GM12878 (cell line): Measurements from ENCODE around the gene VTN. TPM values are rescaled to one million over a fixed set of nuclear protein-coding genes. Genes with fewer than 3 reads are reported as not detected.

Experiments
- ATAC-seq: fragments of 200-7000 bp; cut with Tn5 transposase; 3 replicates; pipeline ENCODE4 v1.9.1; 2020; ENCODE audit warnings: mild to moderate bottlenecking, moderate library complexity
- BruUV-seq: library from RNA; stranded (reverse); fragments of 400-500 nt; replicated peaks from 2 replicates; lab custom pipeline; 2021; lab: Mats Ljungman, UMichigan
- CTCF ChIA-PET: fragments of 300-600 bp; sonication (Branson Sonifier 250); formaldehyde crosslinking; extraction: SDS; loops from one replicate; lab custom pipeline; 2021; ENCODE audit warnings: inconsistent platforms; lab: Yijun Ruan, JAX
- POLR2A ChIA-PET: fragments of 350-600 bp; formaldehyde crosslinking; extraction: SDS; loops from one replicate; lab custom pipeline; 2021; ENCODE audit warnings: inconsistent platforms; lab: Charles Lee
- RAD21 ChIA-PET: fragments of 300-600 bp; sonication (Branson Sonifier 250); formaldehyde crosslinking; loops from one replicate; lab custom pipeline; 2023; ENCODE audit warnings: antibody characterized with exemption; ENCODE audit not compliant: unreplicated experiment; lab: Charles Lee
- SMC1A ChIA-PET: fragments of 300-600 bp; sonication (Branson Sonifier 250); formaldehyde crosslinking; loops from one replicate; lab custom pipeline; 2023; ENCODE audit not compliant: unreplicated experiment, uncharacterized antibody; lab: Charles Lee
- DNase-seq: peaks from one replicate; pipeline ENCODE4 v3.0.0-alpha.2; 2011; ENCODE audit warnings: low read depth, low spot score
- FAIRE-seq: peaks from 3 replicates; lab custom pipeline; 2011; peaks lifted over from hg19 to GRCh38; lab: Jason Lieb, UNC
- H2AFZ ChIP-seq: 2 replicates; pipeline ENCODE4 v1.6.0; 2011; ENCODE audit warnings: low read depth, low read length, control low read depth; ENCODE audit not compliant: control insufficient read depth
- H3K27ac ChIP-seq: 2 replicates; pipeline ENCODE4 v1.5.1; 2011; ENCODE audit warnings: control low read depth; ENCODE audit not compliant: control insufficient read depth, insufficient read depth
- H3K27me3 ChIP-seq, 2 experiments: replicated peaks in 1 of 2; 2 replicates each; pipeline versions ENCODE4 v1.6.0 to v1.6.1; 2011; ENCODE audit warnings: low read length in 1 of 2; ENCODE audit not compliant: control insufficient read depth in 2 of 2, insufficient read depth in 2 of 2
- H3K36me3 ChIP-seq, 2 experiments: 2 replicates each; pipeline ENCODE4 v1.5.1; 2011; ENCODE audit warnings: low read length in 1 of 2; ENCODE audit not compliant: control insufficient read depth in 2 of 2, insufficient read depth in 2 of 2
- H3K4me1 ChIP-seq: 2 replicates; pipeline ENCODE4 v1.6.1; 2011; ENCODE audit warnings: mild to moderate bottlenecking, low read length, moderate library complexity, mixed read lengths; ENCODE audit not compliant: control insufficient read depth, insufficient read depth
- H3K4me2 ChIP-seq: 2 replicates; pipeline ENCODE4 v1.6.0; 2011; ENCODE audit warnings: control low read depth; ENCODE audit not compliant: control insufficient read depth, insufficient read depth
- H3K4me3 ChIP-seq: fragments of 200-600 bp; sonication (generic); 2 replicates; pipeline ENCODE4 v1.5.1; 2016
- H3K79me2 ChIP-seq: 2 replicates; pipeline ENCODE4 v1.6.0; 2011; ENCODE audit warnings: low read length; ENCODE audit not compliant: control insufficient read depth, insufficient read depth
- H3K9ac ChIP-seq: 2 replicates; pipeline ENCODE4 v1.8.0; 2011; ENCODE audit warnings: low read length, control low read depth, mixed read lengths; ENCODE audit not compliant: control insufficient read depth, insufficient read depth
- H3K9me3 ChIP-seq: replicated peaks from 3 replicates; pipeline ENCODE4 v1.5.1; 2011; ENCODE audit warnings: mild to moderate bottlenecking, low read length; ENCODE audit not compliant: control insufficient read depth, insufficient read depth
- H4K20me1 ChIP-seq: 2 replicates; pipeline ENCODE4 v1.6.0; 2011; ENCODE audit not compliant: control insufficient read depth, insufficient read depth
- CHD1 ChIP-seq: IDR thresholded peaks from 2 replicates; pipeline ENCODE4 v1.6.1; 2012; ENCODE audit warnings: low read depth, low read length, improper control_type of control experiment
- FOXM1 ChIP-seq: IDR thresholded peaks from 2 replicates; pipeline ENCODE4 v1.6.1; 2012; ENCODE audit warnings: low read depth, mild to moderate bottlenecking, inconsistent platforms, low read length, moderate library complexity
- HDGF ChIP-seq: fragments of 450-650 bp; IDR thresholded peaks from 2 replicates; pipeline ENCODE4 v1.6.1; 2016; ENCODE audit warnings: antibody characterized with exemption
- NBN ChIP-seq: fragments of 450-650 bp; IDR thresholded peaks from 2 replicates; pipeline ENCODE4 v1.6.1; 2016
- PAX5 ChIP-seq: IDR thresholded peaks from 2 replicates; pipeline ENCODE4 v1.6.1; 2011; ENCODE audit warnings: low read depth, low read length, borderline replicate concordance
- SREBF2 ChIP-seq: IDR thresholded peaks from 2 replicates; pipeline ENCODE4 v1.6.1; 2012; ENCODE audit warnings: mild to moderate bottlenecking, low read length
- TAF1 ChIP-seq: IDR thresholded peaks from 2 replicates; pipeline ENCODE4 v1.6.1; 2011; ENCODE audit warnings: mild to moderate bottlenecking, low read depth, low read length, borderline replicate concordance
- ZBED1 ChIP-seq: IDR thresholded peaks from 2 replicates; pipeline ENCODE4 v1.6.1; 2016; ENCODE audit warnings: borderline replicate concordance
- WGBS: methylation state at CpG from one replicate; pipeline ENCODE4 v1.1.6; 2016; ENCODE audit warnings: low lambda C conversion rate; ENCODE audit not compliant: insufficient replicate concordance, insufficient coverage; ENCODE audit errors: missing lambda C conversion rate; 5-methylcytosine and 5-hydroxymethylcytosine counted together
- in situ Hi-C: fragments of 300-500 bp; cut with MboI; formaldehyde crosslinking; loops from 9 replicates; pipeline ENCODE4 v1.14.3; 2018; ENCODE audit warnings: mixed read lengths
- intact Hi-C: fragments of 100-400 bp; cut with micrococcal nuclease; formaldehyde crosslinking; loops from one replicate; pipeline ENCODE4 v1.14.2; 2022; ENCODE audit not compliant: unreplicated experiment
- polyA plus RNA-seq, 11 experiments: library from polyadenylated mRNA; depleted of rRNA in 4 of 11; unstranded in 6 of 11; stranded (reverse) in 5 of 11; fragments of >200 nt; fragmentation: Nextera tagmentation in 4 of 11; fragmentation: Illumina TruSeq in 1 of 11; extraction: Ambion mirVana in 4 of 11; extraction: Trizol in 1 of 11; gene quantifications; 1 replicate in 1 of 11; 2 replicates in 10 of 11; pipeline versions ENCODE4 v1.2.1 to v1.2.3, GENCODE V29; 2011 to 2016; ENCODE audit warnings: inconsistent platforms in 2 of 11, missing spikeins in 2 of 11, low read depth in 1 of 11
- total RNA-seq, 4 experiments: library from RNA; depleted of rRNA in 3 of 4; stranded (reverse); fragments of >200 nt in 3 of 4; fragmentation: Illumina TruSeq in 1 of 4; extraction: Trizol in 1 of 4; gene quantifications; 2 replicates each; pipeline versions ENCODE4 v1.2.1 to v1.2.3, GENCODE V29; 2013 to 2021
- TF ChIP-seq, protein P1 (sequence below): IDR thresholded peaks from 2 replicates; pipeline ENCODE4 v1.6.1; 2012; ENCODE audit warnings: low read depth, low read length, improper control_type of control experiment

Gene VTN
- total and polyA plus RNA-seq, 10 of the 15 experiments (the other 5 are each of a cell fraction or from before 2014, with no cell fraction given): 0.04 to 1.3 (median 0.13) TPM; not detected in 5

GRCh38 chr17:28363186-28363585 is 6.9 kb downstream of the VTN start:
- no peak for TF ChIP-seq NBN
- TF ChIP-seq CHD1: no peak
- TF ChIP-seq SREBF2: no peak
- TF ChIP-seq, protein P1, sequence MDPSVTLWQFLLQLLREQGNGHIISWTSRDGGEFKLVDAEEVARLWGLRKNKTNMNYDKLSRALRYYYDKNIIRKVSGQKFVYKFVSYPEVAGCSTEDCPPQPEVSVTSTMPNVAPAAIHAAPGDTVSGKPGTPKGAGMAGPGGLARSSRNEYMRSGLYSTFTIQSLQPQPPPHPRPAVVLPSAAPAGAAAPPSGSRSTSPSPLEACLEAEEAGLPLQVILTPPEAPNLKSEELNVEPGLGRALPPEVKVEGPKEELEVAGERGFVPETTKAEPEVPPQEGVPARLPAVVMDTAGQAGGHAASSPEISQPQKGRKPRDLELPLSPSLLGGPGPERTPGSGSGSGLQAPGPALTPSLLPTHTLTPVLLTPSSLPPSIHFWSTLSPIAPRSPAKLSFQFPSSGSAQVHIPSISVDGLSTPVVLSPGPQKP: no peak
- no peak for TF ChIP-seq ZBED1
- no peak for TF ChIP-seq HDGF
- TF ChIP-seq TAF1: no peak
- TF ChIP-seq FOXM1: no peak
- TF ChIP-seq PAX5: no peak
- no TSS peak for BruUV-seq
- SMC1A ChIA-PET: no interaction called here
- CTCF ChIA-PET: interaction anchor here (1.4 kb wide), 1 partner anchor 53 kb away, joined by 5 read pairs; no protein-coding TSS in a partner anchor
- FAIRE-seq (no peak), ATAC-seq (no peak), DNase-seq (no peak)
- RAD21 ChIA-PET: no interaction called here
- H3K27me3 ChIP-seq: no peaks in the 10 kb centered on the region
- intact Hi-C loops (no loop called here), in situ Hi-C loops (no loop called here)
- POLR2A ChIA-PET: no interaction called here
- H3K4me3 ChIP-seq: no peak overlapping the region
- no peak overlapping the region for H3K27ac ChIP-seq
- H2AFZ ChIP-seq: no peak overlapping the region
- H3K9me3 ChIP-seq: no peaks in the 10 kb centered on the region
- no peak overlapping the region for H3K4me2 ChIP-seq
- H3K9ac ChIP-seq: no peak overlapping the region
- peaks cover 4% of the 10 kb centered on the region for H3K79me2 ChIP-seq
- 99% methylated on average over 5 of the region's 5 CpGs for WGBS
- H3K36me3 ChIP-seq: peaks cover 2 to 9% of the 10 kb centered on the region in 2 experiments; a peak in 3 of 4 replicates
- no peaks in the 10 kb centered on the region for H4K20me1 ChIP-seq
- H3K4me1 ChIP-seq: peaks cover 2% of the 10 kb centered on the region; the same call in 1 of the 2 replicates
